GM12892 (cell line): ENCODE measurements around the gene NRF1.

Experiments
- DNase-seq: peaks from one replicate; pipeline ENCODE4 v3.0.0; 2011; ENCODE audit not compliant: insufficient read length
- FAIRE-seq: peaks from 2 replicates; lab custom pipeline; 2011; peaks lifted over from hg19 to GRCh38; lab: Jason Lieb, UNC
- POLR2A ChIP-seq: IDR thresholded peaks from 2 replicates; pipeline ENCODE4 v1.6.1; 2011; ENCODE audit warnings: low read depth, low read length, control low read depth
- POLR2AphosphoS5 ChIP-seq: IDR thresholded peaks from 2 replicates; pipeline ENCODE4 v1.6.1; 2011; ENCODE audit warnings: low read depth, low read length, control low read depth
- TAF1 ChIP-seq: IDR thresholded peaks from 2 replicates; pipeline ENCODE4 v1.6.1; 2011; ENCODE audit warnings: low read depth, mild to moderate bottlenecking, control low read depth, low read length, borderline replicate concordance

NRF1 gene

GRCh38 chr7:129739427-129739826, 127.9 kb downstream of the NRF1 start:
- TF ChIP-seq TAF1 = no peak
- no peak for TF ChIP-seq POLR2AphosphoS5
- TF ChIP-seq POLR2A = no peak
- DNase-seq = no peak
- no peak for FAIRE-seq

- DNase-seq (no peak), FAIRE-seq (no peak)
- TF ChIP-seq POLR2AphosphoS5 = no peak
- no peak for TF ChIP-seq POLR2A
- no peak for TF ChIP-seq TAF1
Measured at GRCh38 chr7:129740574-129741410, 129.3 kb downstream of the NRF1 start.

- TF ChIP-seq POLR2A (no peak), POLR2AphosphoS5 (no peak), TAF1 (no peak)
- FAIRE-seq (no peak), DNase-seq (no peak)
Measured at GRCh38 chr7:129741743-129742213, 130.3 kb downstream of the NRF1 start.

GRCh38 chr7:129742256-129742655, 130.7 kb downstream of the NRF1 start:
- TF ChIP-seq POLR2A (no peak), TAF1 (no peak), POLR2AphosphoS5 (no peak)
- FAIRE-seq (no peak), DNase-seq (no peak)

DNA sequence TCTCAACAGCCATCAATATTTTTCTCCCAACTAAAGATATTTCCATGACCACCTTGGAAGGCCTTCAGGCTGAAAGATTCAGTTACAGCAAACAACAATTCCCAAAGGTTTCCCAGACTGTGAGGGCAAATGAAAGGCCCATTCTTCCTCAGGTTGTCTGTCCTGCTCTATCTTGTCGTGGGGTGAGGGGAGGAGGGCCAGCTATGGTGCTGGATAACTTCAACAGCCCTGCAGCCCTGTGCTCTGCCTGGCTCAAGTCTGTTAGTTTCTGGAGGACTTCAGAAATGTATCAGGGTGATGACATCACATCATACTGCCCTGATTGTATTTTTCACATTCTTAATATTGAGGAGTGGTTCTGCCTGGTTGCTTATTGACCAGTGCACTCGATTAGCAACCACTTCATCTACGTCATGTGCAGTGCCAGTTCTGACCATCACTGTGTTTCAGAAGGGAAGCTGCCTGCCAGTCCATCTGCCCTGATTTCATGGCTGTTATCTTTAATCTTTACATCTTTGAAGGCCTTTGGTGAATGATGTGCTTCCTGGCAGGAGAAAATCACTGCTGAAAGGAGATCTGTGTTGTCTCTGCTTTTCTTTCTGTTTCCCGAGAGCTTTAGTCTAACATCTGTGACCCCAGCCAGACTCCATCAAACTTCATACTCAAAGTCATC, 135.5 kb downstream of the NRF1 start:
- TF ChIP-seq POLR2A = no peak
- TF ChIP-seq TAF1 = no peak
- TF ChIP-seq POLR2AphosphoS5 = no peak
- FAIRE-seq (no peak), DNase-seq (no peak)

GRCh38 chr7:129748356-129749109, 137.0 kb downstream of the NRF1 start:
- DNase-seq (no peak), FAIRE-seq (no peak)
- no peak for TF ChIP-seq TAF1
- no peak for TF ChIP-seq POLR2AphosphoS5
- TF ChIP-seq POLR2A = no peak

DNA sequence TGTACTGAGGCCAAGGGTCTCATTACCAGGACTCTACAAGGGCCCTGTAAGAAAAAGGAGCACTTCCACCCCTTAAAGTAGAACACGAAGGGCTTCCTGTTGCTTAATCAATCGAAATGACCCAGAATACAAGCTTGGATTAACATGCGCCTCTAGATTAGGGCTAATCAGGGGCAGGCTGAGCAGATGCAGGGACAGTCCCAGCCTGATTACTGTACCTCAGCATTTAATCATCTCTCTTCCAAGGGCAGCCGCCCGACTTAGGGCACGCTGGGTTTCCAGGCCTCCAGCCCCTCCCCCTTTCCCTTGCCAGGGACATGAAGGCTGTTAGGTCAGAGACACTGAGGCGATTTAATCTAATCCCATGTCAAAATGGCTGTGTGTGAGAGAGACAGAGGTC, 138.6 kb downstream of the NRF1 start:
- FAIRE-seq (no peak), DNase-seq (no peak)
- no peak for TF ChIP-seq POLR2AphosphoS5
- no peak for TF ChIP-seq POLR2A
- no peak for TF ChIP-seq TAF1

GRCh38 chr7:129750501-129750900, 139.0 kb downstream of the NRF1 start:
- TF ChIP-seq TAF1 (no peak), POLR2AphosphoS5 (no peak), POLR2A (no peak)
- no peak for DNase-seq
- no peak for FAIRE-seq

DNA sequence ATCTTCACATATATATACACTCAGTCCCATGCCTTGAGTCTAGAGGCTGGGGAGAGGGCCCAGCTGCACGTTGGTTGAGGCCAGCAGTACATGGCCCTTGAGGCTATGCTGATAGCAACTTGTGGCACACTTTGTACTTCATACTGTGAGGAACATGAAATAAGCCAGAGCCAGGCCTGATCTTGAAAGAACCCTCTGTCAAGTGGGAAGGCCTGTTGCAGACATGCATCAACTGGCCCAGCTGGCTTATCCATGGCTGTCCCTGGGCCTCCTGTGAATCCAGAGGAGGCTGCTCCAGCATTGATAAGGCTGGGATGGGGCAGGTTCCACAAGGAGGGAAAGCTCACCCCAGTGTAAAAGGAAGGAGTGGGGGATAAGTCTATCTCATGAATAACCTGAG, 140.4 kb downstream of the NRF1 start:
- DNase-seq = no peak
- no peak for FAIRE-seq
- TF ChIP-seq POLR2AphosphoS5 (no peak), TAF1 (no peak), POLR2A (no peak)

- FAIRE-seq (no peak), DNase-seq (no peak)
- TF ChIP-seq POLR2AphosphoS5 (no peak), TAF1 (no peak), POLR2A (no peak)
Measured at GRCh38 chr7:129752760-129753159, 141.2 kb downstream of the NRF1 start.

- TF ChIP-seq TAF1 (no peak), POLR2A (no peak), POLR2AphosphoS5 (no peak)
- DNase-seq (no peak), FAIRE-seq (no peak)
Measured at GRCh38 chr7:129754406-129754805, 142.9 kb downstream of the NRF1 start.
